Mesenchymal stem cell (in vitro differentiated cells and primary cell): ENCODE results near the gene TRAF1.

Experiments used
- DNase-seq: peaks from one replicate; pipeline ENCODE4 v3.0.0-alpha.2; 2013
- H2AFZ ChIP-seq: one replicate; pipeline ENCODE4 v1.6.1; 2013; ENCODE audit warnings: low read depth, mild to moderate bottlenecking, control low read depth, inconsistent platforms, low read length, moderate library complexity
- H2AK5ac ChIP-seq: 2 replicates; pipeline ENCODE4 v1.6.1; 2013; ENCODE audit warnings: low read length, moderate library complexity, mild to moderate bottlenecking, inconsistent platforms; ENCODE audit not compliant: severe bottlenecking
- H2BK120ac ChIP-seq: one replicate; pipeline ENCODE4 v1.6.1; 2013; ENCODE audit warnings: low read depth, mild to moderate bottlenecking, inconsistent platforms, low read length, moderate library complexity
- H2BK12ac ChIP-seq, 2 experiments: one replicate each; pipeline ENCODE4 v1.6.1; 2013; ENCODE audit warnings: inconsistent platforms in 2 of 2, low read length in 2 of 2, mild to moderate bottlenecking in 2 of 2, moderate library complexity in 2 of 2, control low read depth in 1 of 2
- H2BK15ac ChIP-seq: one replicate; pipeline ENCODE4 v1.6.1; 2013; ENCODE audit warnings: mild to moderate bottlenecking, low read depth, inconsistent platforms; ENCODE audit not compliant: poor library complexity, severe bottlenecking
- H2BK5ac ChIP-seq: 2 replicates; pipeline ENCODE4 v1.6.1; 2013; ENCODE audit warnings: low read depth, mild to moderate bottlenecking, low read length, control low read depth, inconsistent platforms; ENCODE audit not compliant: poor library complexity, severe bottlenecking
- H3K14ac ChIP-seq, 2 experiments: one replicate each; pipeline ENCODE4 v1.6.1; 2013; ENCODE audit warnings: inconsistent platforms in 2 of 2, low read length in 2 of 2, control low read depth in 1 of 2, mild to moderate bottlenecking in 1 of 2, moderate library complexity in 1 of 2
- H3K18ac ChIP-seq, 2 experiments: one replicate each; pipeline ENCODE4 v1.6.1; 2013; ENCODE audit warnings: inconsistent platforms in 2 of 2, low read length in 2 of 2, control low read depth in 1 of 2, low read depth in 1 of 2, mild to moderate bottlenecking in 1 of 2
- H3K23ac ChIP-seq, 2 experiments: one replicate each; pipeline ENCODE4 v1.6.1; 2013; ENCODE audit warnings: inconsistent platforms in 2 of 2, low read length in 2 of 2, mild to moderate bottlenecking in 2 of 2, moderate library complexity in 2 of 2, control low read depth in 1 of 2
- H3K27ac ChIP-seq: 2 replicates; pipeline ENCODE4 v1.5.1; 2013; ENCODE audit warnings: mild to moderate bottlenecking, moderate library complexity, low read length, control low read depth, inconsistent platforms; ENCODE audit not compliant: poor library complexity, severe bottlenecking
- H3K27me3 ChIP-seq, 2 experiments: 2 replicates each; pipeline versions ENCODE4 v1.6.1 to v1.7.0; 2013; ENCODE audit warnings: low read length in 2 of 2, mild to moderate bottlenecking in 2 of 2, moderate library complexity in 2 of 2, control low read depth in 1 of 2, inconsistent platforms in 1 of 2; ENCODE audit not compliant: control insufficient read depth in 1 of 2, insufficient read depth in 1 of 2
- H3K36me3 ChIP-seq, 2 experiments: 2 replicates each; pipeline versions ENCODE4 v1.6.1 to v1.7.0; 2013; ENCODE audit warnings: low read length in 2 of 2, control low read depth in 1 of 2, inconsistent platforms in 1 of 2, low read depth in 1 of 2, mild to moderate bottlenecking in 1 of 2; ENCODE audit not compliant: insufficient read depth in 2 of 2, control insufficient read depth in 1 of 2
- H3K4ac ChIP-seq, 2 experiments: one replicate each; pipeline ENCODE4 v1.6.1; 2013; ENCODE audit warnings: inconsistent platforms in 2 of 2, low read length in 2 of 2, mild to moderate bottlenecking in 2 of 2, moderate library complexity in 2 of 2, control low read depth in 1 of 2, low read depth in 1 of 2
- H3K4me1 ChIP-seq: 2 replicates; pipeline ENCODE4 v1.6.1; 2013; ENCODE audit warnings: low read depth, low read length, control low read depth; ENCODE audit not compliant: control insufficient read depth, insufficient read depth
- H3K4me2 ChIP-seq: 2 replicates; pipeline ENCODE4 v1.6.1; 2013; ENCODE audit warnings: low read length, mild to moderate bottlenecking, inconsistent platforms; ENCODE audit not compliant: poor library complexity, severe bottlenecking
- H3K4me3 ChIP-seq, 2 experiments: 2 replicates each; pipeline versions ENCODE4 v1.5.1 to v1.7.0; 2013; ENCODE audit warnings: low read length in 2 of 2, mild to moderate bottlenecking in 2 of 2, control low read depth in 1 of 2, low read depth in 1 of 2; ENCODE audit not compliant: insufficient read depth in 1 of 2
- H3K79me1 ChIP-seq: replicated peaks from 2 replicates; pipeline ENCODE4 v1.6.1; 2013; ENCODE audit warnings: mild to moderate bottlenecking, control low read depth, low read length, inconsistent platforms; ENCODE audit not compliant: poor library complexity, severe bottlenecking
- H3K9ac ChIP-seq: 2 replicates; pipeline ENCODE4 v1.7.0; 2013; ENCODE audit warnings: mild to moderate bottlenecking, low read length, moderate library complexity
- H3K9me3 ChIP-seq: 2 replicates; pipeline ENCODE4 v1.7.0; 2013; ENCODE audit warnings: mild to moderate bottlenecking, low read length; ENCODE audit not compliant: control insufficient read depth
- H4K8ac ChIP-seq: one replicate; pipeline ENCODE4 v1.6.1; 2013; ENCODE audit warnings: inconsistent platforms, mild to moderate bottlenecking, low read length, moderate library complexity
- H4K91ac ChIP-seq: one replicate; pipeline ENCODE4 v1.6.1; 2013; ENCODE audit warnings: mild to moderate bottlenecking, low read length, inconsistent platforms
- WGBS: methylation state at CpG from one replicate; pipeline ENCODE4 v1.1.7; 2013; ENCODE audit warnings: mixed read lengths; 5-methylcytosine and 5-hydroxymethylcytosine counted together

The TRAF1 gene

GRCh38 chr9:120931231-120932085 lies 4.9 kb upstream of the TRAF1 start:
- H3K9ac ChIP-seq: peak overlapping the region; percentile 78
- H3K79me1 ChIP-seq: peaks cover 3% of the 10 kb centered on the region
- peak overlapping the region; percentile 62 for H4K91ac ChIP-seq
- DNase-seq: peak; percentile 67
- peak overlapping the region in 1 of 2 experiments; percentile 90 for H2BK12ac ChIP-seq
- H3K27ac ChIP-seq: peak overlapping the region; percentile 69
- H2BK120ac ChIP-seq: no peak overlapping the region
- H4K8ac ChIP-seq: peak overlapping the region; percentile 63
- peak overlapping the region in 1 of 2 experiments; percentile 62 for H3K4ac ChIP-seq
- H3K18ac ChIP-seq: peak overlapping the region; percentile 8 to 81
- peak overlapping the region in 1 of 2 experiments; percentile 3 for H3K14ac ChIP-seq
- H3K9me3 ChIP-seq: no peaks in the 10 kb centered on the region
- H2BK5ac ChIP-seq: peak overlapping the region; percentile 71
- no peak overlapping the region for H3K23ac ChIP-seq
- H2BK15ac ChIP-seq: no peak overlapping the region
- no peak overlapping the region for H2AFZ ChIP-seq
- WGBS: 81% methylated on average over 4 of the region's 4 CpGs
- no peak overlapping the region for H3K4me3 ChIP-seq
- peak overlapping the region; percentile 48 for H3K4me2 ChIP-seq
- no peaks in the 10 kb centered on the region for H3K27me3 ChIP-seq
- H3K36me3 ChIP-seq: no peaks in the 10 kb centered on the region
- H2AK5ac ChIP-seq: peak overlapping the region; percentile 21
- H3K4me1 ChIP-seq: peaks cover 31% of the 10 kb centered on the region

GRCh38 chr9:120929229-120929791 lies 2.7 kb upstream of the TRAF1 start:
- no peaks in the 10 kb centered on the region for H3K36me3 ChIP-seq
- no peaks in the 10 kb centered on the region for H3K9me3 ChIP-seq
- H2AFZ ChIP-seq: peak overlapping the region; percentile 16
- H3K23ac ChIP-seq: no peak overlapping the region
- peak overlapping the region; percentile 96 for H4K91ac ChIP-seq
- H2BK12ac ChIP-seq: peak overlapping the region in 1 of 2 experiments; percentile 59
- H3K27ac ChIP-seq: no peak overlapping the region
- H3K18ac ChIP-seq: peak overlapping the region; percentile 79 to 85
- H2BK15ac ChIP-seq: peak overlapping the region; percentile 87
- H2BK5ac ChIP-seq: no peak overlapping the region
- peak overlapping the region; percentile 65 to 77 for H3K4me3 ChIP-seq
- H2BK120ac ChIP-seq: peak overlapping the region; percentile 93
- H3K27me3 ChIP-seq: no peaks in the 10 kb centered on the region
- no peak for DNase-seq
- H3K4me1 ChIP-seq: peaks cover 30% of the 10 kb centered on the region
- 34% methylated on average over 19 of the region's 26 CpGs for WGBS
- H4K8ac ChIP-seq: peak overlapping the region; percentile 100
- peak overlapping the region; percentile 80 for H3K9ac ChIP-seq
- H2AK5ac ChIP-seq: no peak overlapping the region
- peaks cover 3% of the 10 kb centered on the region for H3K79me1 ChIP-seq
- H3K14ac ChIP-seq: no peak overlapping the region
- peak overlapping the region; percentile 88 to 90 for H3K4ac ChIP-seq
- H3K4me2 ChIP-seq: peak overlapping the region; percentile 95

GRCh38 chr9:120928483-120929228 lies 2.1 kb upstream of the TRAF1 start:
- Histone ChIP-seq H4K91ac (peak overlapping the region; percentile 96), H3K79me1 (peaks cover 3% of the 10 kb centered on the region), H2BK15ac (peak overlapping the region; percentile 87), H2AK5ac (no peak overlapping the region), H3K4me2 (peak overlapping the region; percentile 95), H3K9me3 (no peaks in the 10 kb centered on the region), H3K4me1 (peaks cover 30% of the 10 kb centered on the region), H3K23ac (peak overlapping the region in 1 of 2 experiments; percentile 62), H3K27me3 (no peaks in the 10 kb centered on the region), H2AFZ (peak overlapping the region; percentile 16), H3K4ac (peak overlapping the region; percentile 88 to 90), H4K8ac (peak overlapping the region; percentile 100), H3K18ac (peak overlapping the region; percentile 85 to 88), H3K27ac (no peak overlapping the region), H2BK5ac (no peak overlapping the region), H3K14ac (peak overlapping the region in 1 of 2 experiments; percentile 76), H3K9ac (peak overlapping the region; percentile 80), H2BK120ac (peak overlapping the region; percentile 93), H2BK12ac (peak overlapping the region; percentile 18 to 59), H3K36me3 (no peaks in the 10 kb centered on the region), H3K4me3 (peak overlapping the region; percentile 65 to 77)
- DNase-seq: peak; percentile 65
- 3% methylated on average over 71 of the region's 73 CpGs for WGBS
